Epithelial cell of esophagus (primary cell): ENCODE measurements around the gene VPS72.
A peak's percentile ranks its signal among the peaks of the same experiment; 100 is the strongest.

Experiments
- DNase-seq: peaks from one replicate; pipeline ENCODE4 v3.0.0; 2010; ENCODE audit warnings: low read depth
- H3K4me3 ChIP-seq: 2 replicates; pipeline ENCODE4 v1.5.1; 2011; ENCODE audit warnings: mild to moderate bottlenecking, low read length, control low read depth
- CTCF ChIP-seq: IDR thresholded peaks from 2 replicates; pipeline ENCODE4 v1.5.1; 2011; ENCODE audit warnings: low read depth, mild to moderate bottlenecking, low read length, control low read depth, inconsistent platforms; ENCODE audit not compliant: insufficient read depth; ENCODE audit errors: missing control alignments

The VPS72 gene

GRCh38 chr1:151130987-151131586 lies 58.9 kb downstream of the VPS72 start:
- DNase-seq, result peak; percentile 95
- H3K4me3 ChIP-seq, result peak overlapping the region; percentile 49
- TF ChIP-seq CTCF, result no peak

GRCh38 chr1:151128800-151129199 lies 61.2 kb downstream of the VPS72 start:
- no peak for TF ChIP-seq CTCF
- H3K4me3 ChIP-seq, result no peak overlapping the region
- DNase-seq, result no peak
